Ishikawa (cell line): Measurements from ENCODE around the gene AP3D1.

ENCODE experiments used
- CEBPB ChIP-seq: IDR thresholded peaks from 2 replicates; pipeline ENCODE4 v1.6.1; 2012
- EP300 ChIP-seq: IDR thresholded peaks from 2 replicates; pipeline ENCODE4 v1.6.1; 2012; ENCODE audit warnings: borderline replicate concordance
- NFIC ChIP-seq: IDR thresholded peaks from 2 replicates; pipeline ENCODE4 v1.6.1; 2012

GRCh38 chr19:2135474-2136402 lies 15.6 kb downstream of the AP3D1 start:
- TF ChIP-seq NFIC (no peak), EP300 (no peak), CEBPB (no peak)
